Kidney epithelial cell (primary cell): ENCODE measurements around the gene P4HA2. TPM values are rescaled to one million over a fixed set of nuclear protein-coding genes. Genes with fewer than 3 reads are reported as not detected.

Experiments used
- DNase-seq: peaks from one replicate; pipeline ENCODE4 v3.0.0-alpha.2; 2010; ENCODE audit warnings: low read depth
- H3K27me3 ChIP-seq: 2 replicates; pipeline ENCODE4 v1.6.0; 2011; ENCODE audit warnings: low read length; ENCODE audit not compliant: control insufficient read depth, insufficient read depth
- H3K36me3 ChIP-seq: 2 replicates; pipeline ENCODE4 v1.5.1; 2011; ENCODE audit warnings: low read length; ENCODE audit not compliant: control insufficient read depth, insufficient read depth
- H3K4me3 ChIP-seq: 2 replicates; pipeline ENCODE4 v1.5.1; 2011; ENCODE audit warnings: low read depth, mild to moderate bottlenecking, control low read depth, low read length
- CTCF ChIP-seq: IDR thresholded peaks from 2 replicates; pipeline ENCODE4 v1.5.1; 2011; ENCODE audit warnings: mild to moderate bottlenecking, moderate library complexity, low read length, control low read depth, inconsistent platforms; ENCODE audit not compliant: insufficient read depth, poor library complexity, severe bottlenecking
- total RNA-seq: library from RNA; depleted of rRNA; stranded (reverse); fragments of >200 nt; gene quantifications from 2 replicates; pipeline ENCODE4 v1.2.3, GENCODE V29; 2015

The P4HA2 gene
- total RNA-seq, 1 donor from 2014 or later: 77.5 TPM

GRCh38 chr5:132268769-132269551, 41.3 kb upstream of the P4HA2 start:
- no peak for DNase-seq
- no peak overlapping the region for H3K4me3 ChIP-seq
- peaks cover 8% of the 10 kb centered on the region for H3K36me3 ChIP-seq
- TF ChIP-seq CTCF: no peak
- H3K27me3 ChIP-seq: no peaks in the 10 kb centered on the region

GRCh38 chr5:132267931-132268768, 40.5 kb upstream of the P4HA2 start:
- DNase-seq: no peak
- Histone ChIP-seq H3K36me3 (peaks cover 8% of the 10 kb centered on the region), H3K4me3 (no peak overlapping the region), H3K27me3 (no peaks in the 10 kb centered on the region)
- TF ChIP-seq CTCF: no peak

GRCh38 chr5:132267166-132267739, 39.6 kb upstream of the P4HA2 start:
- no peak overlapping the region for H3K4me3 ChIP-seq
- no peak for TF ChIP-seq CTCF
- H3K36me3 ChIP-seq: peaks cover 10% of the 10 kb centered on the region
- H3K27me3 ChIP-seq: no peaks in the 10 kb centered on the region
- no peak for DNase-seq

- TF ChIP-seq CTCF: no peak
- Histone ChIP-seq H3K36me3 (peaks cover 13% of the 10 kb centered on the region), H3K4me3 (no peak overlapping the region), H3K27me3 (no peaks in the 10 kb centered on the region)
- DNase-seq: no peak
These were observed 39.1 kb upstream of the P4HA2 start for GRCh38 chr5:132266836-132267160.

GRCh38 chr5:132266031-132266835, 38.6 kb upstream of the P4HA2 start:
- Histone ChIP-seq H3K36me3 (peaks cover 13% of the 10 kb centered on the region), H3K4me3 (no peak overlapping the region), H3K27me3 (no peaks in the 10 kb centered on the region)
- no peak for TF ChIP-seq CTCF
- no peak for DNase-seq
